ENCODE results near the gene TENM3.

DNA sequence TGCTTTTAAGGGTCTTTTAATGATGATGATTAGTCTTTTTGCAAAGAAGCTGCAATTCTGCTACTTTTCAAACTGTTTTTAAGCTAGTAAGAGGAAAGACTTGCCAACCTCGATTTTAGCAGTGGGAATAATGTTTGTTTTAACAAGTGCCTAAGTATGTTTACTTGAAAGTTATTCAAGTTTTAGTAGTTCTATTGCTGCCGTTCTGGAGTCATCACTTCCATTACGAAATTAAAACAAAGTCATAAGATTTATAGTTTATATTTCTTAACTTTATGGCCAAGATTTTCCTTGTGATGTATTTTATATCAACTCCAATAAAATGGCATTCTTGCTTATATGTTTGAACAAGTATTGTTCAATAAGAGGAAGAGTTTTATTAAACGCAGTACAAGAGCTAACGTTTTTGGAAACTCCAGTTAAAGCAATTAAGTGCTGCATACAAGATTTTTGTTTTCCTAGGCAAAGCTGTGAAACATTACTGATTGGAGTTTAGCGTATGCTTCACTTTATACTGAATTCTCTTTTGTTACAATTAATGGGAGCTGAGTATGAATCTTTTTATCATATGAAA, 211.3 kb downstream of the TENM3 start:
- TF ChIP-seq, protein P1, sequence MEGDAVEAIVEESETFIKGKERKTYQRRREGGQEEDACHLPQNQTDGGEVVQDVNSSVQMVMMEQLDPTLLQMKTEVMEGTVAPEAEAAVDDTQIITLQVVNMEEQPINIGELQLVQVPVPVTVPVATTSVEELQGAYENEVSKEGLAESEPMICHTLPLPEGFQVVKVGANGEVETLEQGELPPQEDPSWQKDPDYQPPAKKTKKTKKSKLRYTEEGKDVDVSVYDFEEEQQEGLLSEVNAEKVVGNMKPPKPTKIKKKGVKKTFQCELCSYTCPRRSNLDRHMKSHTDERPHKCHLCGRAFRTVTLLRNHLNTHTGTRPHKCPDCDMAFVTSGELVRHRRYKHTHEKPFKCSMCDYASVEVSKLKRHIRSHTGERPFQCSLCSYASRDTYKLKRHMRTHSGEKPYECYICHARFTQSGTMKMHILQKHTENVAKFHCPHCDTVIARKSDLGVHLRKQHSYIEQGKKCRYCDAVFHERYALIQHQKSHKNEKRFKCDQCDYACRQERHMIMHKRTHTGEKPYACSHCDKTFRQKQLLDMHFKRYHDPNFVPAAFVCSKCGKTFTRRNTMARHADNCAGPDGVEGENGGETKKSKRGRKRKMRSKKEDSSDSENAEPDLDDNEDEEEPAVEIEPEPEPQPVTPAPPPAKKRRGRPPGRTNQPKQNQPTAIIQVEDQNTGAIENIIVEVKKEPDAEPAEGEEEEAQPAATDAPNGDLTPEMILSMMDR (conservative IDR thresholded peaks at IDR 0.05; ENCODE audit: low read length) = no peak
- no peak for TF ChIP-seq EZH2phosphoT487 (IDR thresholded peaks at IDR 0.05; ENCODE audit: borderline replicate concordance, low read depth, low read length)

Data from OCI-LY7 (cell line).